HG03108 (cell line): Measurements from ENCODE around the gene GFRA4.
"Not testable (repeated sequence)": the region's sequence is repeated elsewhere in the genome, so short reads cannot be mapped to it uniquely, and the experiment has no call there.

Source experiments
- ATAC-seq: cut with Tn5 transposase; IDR thresholded peaks from one replicate; pipeline ENCODE4 v1.9.1; 2021; ENCODE audit warnings: moderate library complexity; ENCODE audit not compliant: unreplicated experiment

Gene GFRA4

DNA sequence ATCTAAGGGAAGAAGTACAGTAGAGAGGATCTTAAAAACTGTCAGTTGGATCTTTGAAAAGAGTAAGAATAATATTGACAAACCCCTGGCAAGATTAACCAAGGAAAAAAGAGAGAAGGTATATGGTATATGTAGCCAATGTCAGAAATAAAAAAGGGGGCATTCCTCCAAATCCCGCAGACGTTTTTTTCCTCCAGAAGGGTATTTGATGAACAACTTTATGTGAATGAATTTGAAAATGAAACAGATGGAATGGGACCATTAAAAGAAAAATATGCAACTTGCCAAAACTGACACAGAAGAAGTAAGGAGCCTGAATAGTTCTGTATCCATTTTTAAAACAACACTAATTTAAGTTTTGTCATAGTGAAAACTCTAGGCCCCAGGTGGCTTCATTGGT is 35.7 kb downstream of the GFRA4 start:
- no peak for ATAC-seq

DNA sequence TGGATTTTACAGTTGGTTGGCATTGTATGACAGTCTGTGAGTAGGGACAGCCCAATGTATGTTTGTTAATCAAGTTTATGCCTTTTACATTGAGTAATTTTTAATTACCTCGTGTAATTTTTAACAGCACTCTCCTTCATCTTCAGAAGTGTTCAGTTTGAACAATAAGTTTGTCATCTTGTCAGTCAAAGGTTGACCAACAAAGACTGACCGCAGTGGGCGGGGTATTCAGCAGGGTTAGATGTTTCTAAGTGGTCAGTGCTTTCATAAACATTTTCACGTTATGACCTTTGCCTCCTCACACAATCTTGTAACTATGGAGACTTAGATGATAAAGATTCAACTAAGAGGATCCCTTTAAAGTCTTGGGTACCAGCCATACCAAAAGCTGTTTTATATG is 40.8 kb downstream of the GFRA4 start:
- no peak for ATAC-seq

DNA sequence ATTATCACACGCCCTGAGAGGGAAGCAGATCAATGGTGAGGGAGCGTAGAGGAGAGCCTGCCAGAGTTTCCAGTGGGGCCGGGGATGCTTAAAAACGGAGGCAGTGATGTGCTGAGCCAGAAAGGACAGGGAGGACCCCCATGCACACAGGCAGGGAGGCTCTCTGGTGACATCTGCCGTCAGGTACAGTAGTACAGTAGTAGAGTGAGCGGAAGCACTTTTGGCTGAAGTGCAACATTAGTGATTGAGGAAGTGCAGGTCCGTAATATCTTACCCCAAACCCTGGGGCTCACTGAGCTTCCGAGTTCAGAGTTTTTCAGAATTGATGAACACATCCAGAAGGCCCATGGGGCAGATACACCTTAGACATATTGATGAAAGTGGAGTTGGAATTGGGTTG is 42.1 kb downstream of the GFRA4 start:
- no peak for ATAC-seq

DNA sequence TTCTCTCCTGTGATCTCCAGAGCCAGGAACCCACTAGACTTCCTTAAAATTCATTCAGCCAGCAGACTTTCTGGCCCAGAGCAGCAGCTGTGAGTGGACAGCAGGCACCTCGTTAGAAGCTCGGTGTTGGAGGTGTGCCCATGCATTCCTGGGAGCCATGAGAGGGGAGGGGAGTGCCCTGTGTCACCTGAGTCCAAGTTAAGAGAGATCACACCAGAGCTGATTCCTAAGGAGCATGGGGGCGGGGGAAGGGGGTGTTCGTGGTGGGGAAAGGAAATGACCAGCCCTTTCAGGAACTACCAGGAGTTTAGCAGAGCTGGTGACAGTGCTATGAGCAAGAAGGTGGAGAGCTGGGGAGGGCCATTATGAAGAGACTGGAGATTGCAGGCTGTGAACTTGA is 46.9 kb downstream of the GFRA4 start:
- no peak for ATAC-seq

DNA sequence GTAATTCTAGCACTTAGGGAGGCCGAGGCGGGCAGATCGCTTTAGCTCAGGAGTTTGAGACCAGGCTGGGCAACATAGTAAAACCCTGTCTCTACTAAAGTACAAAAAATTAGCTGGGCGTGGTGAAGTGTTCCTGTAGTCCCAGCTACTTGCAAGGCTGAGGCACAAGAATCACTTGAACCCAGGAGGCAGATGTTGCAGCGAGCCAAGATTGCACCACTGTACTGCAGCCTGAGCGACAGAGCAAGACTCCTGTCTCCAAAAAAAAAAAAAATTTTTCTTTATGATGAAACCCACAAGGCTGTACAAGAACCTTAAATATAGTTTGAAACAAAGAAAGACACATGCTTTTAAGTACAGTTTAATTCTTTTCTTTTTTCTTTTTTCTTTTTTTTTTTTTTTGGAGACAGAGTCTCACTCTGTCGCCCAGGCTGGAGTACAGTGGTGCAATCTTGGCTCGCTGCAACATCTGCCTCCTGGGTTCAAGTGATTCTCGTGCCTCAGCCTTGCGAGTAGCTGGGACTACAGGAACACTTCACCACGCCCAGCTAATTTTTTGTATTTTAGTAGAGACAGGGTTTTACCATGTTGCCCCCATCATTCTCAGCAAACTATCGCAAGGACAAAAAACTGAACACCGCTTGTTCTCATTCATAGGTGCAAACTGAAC is 47.9 kb downstream of the GFRA4 start:
- ATAC-seq, result not testable (repeated sequence)

DNA sequence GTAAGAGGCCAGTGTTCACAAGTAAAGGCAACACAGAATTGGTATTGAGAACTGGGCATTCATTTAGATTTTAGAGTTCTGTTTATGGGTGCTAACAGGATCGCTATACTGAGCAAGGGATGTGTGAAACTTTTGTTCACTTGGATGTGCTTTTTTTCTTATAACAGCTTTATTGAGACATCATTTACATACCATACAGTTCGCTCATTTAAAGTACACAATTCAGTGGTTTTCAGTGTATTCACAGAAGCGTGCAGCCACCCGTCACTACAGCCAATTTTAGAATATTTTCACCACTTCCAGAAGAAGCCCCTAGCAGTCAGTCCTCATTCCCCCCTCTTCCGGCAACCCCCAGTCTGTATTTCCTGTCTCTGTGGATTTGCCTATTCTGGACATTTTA is 48.7 kb downstream of the GFRA4 start:
- no peak for ATAC-seq

DNA sequence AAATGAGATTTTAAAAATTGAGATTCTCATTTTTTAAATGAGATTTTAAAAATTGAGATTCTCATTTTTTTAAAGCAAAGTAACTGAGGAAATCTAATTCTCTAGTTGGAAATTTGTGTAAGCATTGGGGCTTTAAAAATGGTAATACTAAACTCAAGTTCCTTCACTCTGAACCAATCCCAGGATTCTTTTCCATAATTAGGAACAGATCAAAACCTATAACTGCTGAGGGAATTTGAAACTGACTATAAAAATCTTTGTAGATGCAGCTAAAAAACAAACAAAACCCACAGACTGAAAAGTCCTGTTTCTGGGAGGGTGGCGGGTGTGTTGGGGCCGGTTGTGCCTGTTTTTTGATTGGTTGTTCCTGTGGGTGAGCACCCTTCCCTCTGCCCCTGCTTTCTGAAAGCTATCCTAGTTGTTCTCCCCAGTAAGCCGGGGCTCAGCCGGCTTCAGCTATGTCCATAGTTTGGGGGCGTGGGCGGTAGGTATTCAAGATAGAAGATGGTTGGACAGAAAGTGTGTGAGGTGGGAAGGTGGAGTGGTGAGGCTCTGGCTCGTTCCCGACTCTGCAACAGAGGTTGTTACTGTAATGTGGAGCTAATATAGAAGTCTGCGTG is 49.3 kb downstream of the GFRA4 start:
- ATAC-seq, result no peak

DNA sequence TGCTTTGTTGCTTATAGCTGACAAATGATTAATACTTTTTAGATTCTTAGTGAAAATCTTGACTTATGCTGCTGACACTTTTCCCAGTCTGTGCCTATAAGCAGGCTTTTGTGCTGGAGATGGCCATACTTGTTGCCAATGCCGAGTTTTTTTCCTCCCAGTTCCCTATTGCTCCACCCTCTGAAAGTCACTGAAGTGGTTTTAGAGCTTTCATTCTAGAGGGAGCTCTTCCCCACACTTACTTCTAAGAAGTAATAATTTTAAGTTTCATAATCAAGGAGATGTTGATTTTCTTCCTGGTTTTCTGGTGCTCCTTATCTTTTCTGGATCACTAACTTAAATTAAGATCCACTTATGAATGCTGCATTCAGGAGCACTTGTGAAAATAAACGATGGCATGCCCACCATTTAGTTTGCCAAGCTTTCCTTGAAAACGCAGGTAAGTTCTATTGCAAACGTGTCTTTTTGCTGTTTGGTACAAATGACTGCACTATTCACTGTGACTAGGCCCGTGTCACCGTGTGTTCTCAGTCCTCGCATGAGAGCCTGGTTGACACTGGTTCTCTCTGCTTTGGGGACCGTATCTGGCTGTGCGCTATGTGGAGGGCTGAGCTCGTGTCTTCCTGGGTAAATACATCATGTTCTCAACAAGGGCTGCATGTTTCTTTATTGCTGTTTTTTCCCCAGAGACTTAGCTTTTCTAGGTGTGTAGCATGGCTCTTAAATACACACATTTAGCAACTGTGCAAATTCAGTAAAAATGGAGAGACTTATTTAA is 50.2 kb downstream of the GFRA4 start:
- no peak for ATAC-seq

DNA sequence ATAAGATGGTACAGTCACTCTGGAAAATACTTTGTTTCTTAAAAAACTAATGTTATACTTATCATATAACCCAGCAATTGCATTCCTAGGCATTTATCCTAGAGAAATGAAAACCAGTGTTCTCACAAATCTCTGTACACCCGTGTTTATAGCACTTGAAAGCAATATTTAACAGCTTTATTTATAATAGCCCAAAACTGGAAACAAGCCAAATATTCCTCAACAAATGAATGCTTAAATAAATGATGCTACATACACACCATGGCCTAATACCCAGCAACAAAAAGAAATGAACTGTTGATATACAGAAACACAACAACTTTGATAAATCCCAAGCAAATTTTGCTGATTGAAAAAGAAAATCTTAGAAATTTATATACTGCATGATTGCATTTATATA is 51.3 kb downstream of the GFRA4 start:
- ATAC-seq, result no peak
